Parathyroid adenoma (tissue), 2 donors: ENCODE data around the gene GRIN2A.

Experiments
- H2AFZ ChIP-seq: fragments of 300-600 bp; sonication (generic); one replicate; pipeline ENCODE4 v1.7.0; 2017; ENCODE audit warnings: antibody characterized with exemption, mild to moderate bottlenecking
- H3K27ac ChIP-seq: fragments of 300-600 bp; sonication (generic); one replicate; pipeline ENCODE4 v1.7.0; 2017
- H3K27me3 ChIP-seq: fragments of 300-600 bp; sonication (generic); one replicate; pipeline ENCODE4 v1.7.0; 2017; ENCODE audit warnings: low read length; ENCODE audit not compliant: control insufficient read depth, insufficient read depth
- H3K36me3 ChIP-seq: fragments of 300-600 bp; sonication (generic); one replicate; pipeline ENCODE4 v1.7.0; 2017; ENCODE audit warnings: low read length; ENCODE audit not compliant: control insufficient read depth, insufficient read depth
- H3K4me1 ChIP-seq: fragments of 300-600 bp; sonication (generic); one replicate; pipeline ENCODE4 v1.7.0; 2017; ENCODE audit warnings: control low read depth
- H3K4me2 ChIP-seq: fragments of 300-600 bp; sonication (generic); one replicate; pipeline ENCODE4 v1.7.0; 2017; ENCODE audit warnings: low read length
- H3K4me3 ChIP-seq: fragments of 300-600 bp; sonication (generic); one replicate; pipeline ENCODE4 v1.7.0; 2017; ENCODE audit warnings: low read depth, low read length
- H3K79me2 ChIP-seq: fragments of 300-600 bp; sonication (generic); one replicate; pipeline ENCODE4 v1.7.0; 2017; ENCODE audit warnings: control low read depth
- H3K9ac ChIP-seq: fragments of 300-600 bp; sonication (generic); one replicate; pipeline ENCODE4 v1.7.0; 2017; ENCODE audit warnings: mild to moderate bottlenecking
- H3K9me3 ChIP-seq: fragments of 300-600 bp; sonication (generic); one replicate; pipeline ENCODE4 v1.7.0; 2017; ENCODE audit warnings: low read length; ENCODE audit not compliant: control insufficient read depth
- CTCF ChIP-seq: fragments of 300-600 bp; sonication (generic); IDR thresholded peaks from one replicate; pipeline ENCODE4 v1.7.0; 2017; ENCODE audit warnings: antibody characterized with exemption, mild to moderate bottlenecking
- donor health status: primary hyperparathyroidism.

Gene GRIN2A

GRCh38 chr16:9761870-9762269, 420.4 kb downstream of the GRIN2A start:
- Histone ChIP-seq H3K9ac (no peak overlapping the region), H3K36me3 (no peaks in the 10 kb centered on the region), H3K27ac (no peak overlapping the region), H3K4me2 (no peak overlapping the region), H3K79me2 (no peaks in the 10 kb centered on the region), H3K9me3 (no peaks in the 10 kb centered on the region), H2AFZ (no peak overlapping the region), H3K4me3 (no peak overlapping the region), H3K27me3 (no peaks in the 10 kb centered on the region), H3K4me1 (no peaks in the 10 kb centered on the region)
- TF ChIP-seq CTCF, result no peak

GRCh38 chr16:9757687-9758086, 424.5 kb downstream of the GRIN2A start:
- H3K27ac ChIP-seq, result no peak overlapping the region
- TF ChIP-seq CTCF, result no peak
- H3K9ac ChIP-seq, result no peak overlapping the region
- H3K27me3 ChIP-seq, result no peaks in the 10 kb centered on the region
- H2AFZ ChIP-seq, result no peak overlapping the region
- H3K36me3 ChIP-seq, result no peaks in the 10 kb centered on the region
- no peaks in the 10 kb centered on the region for H3K9me3 ChIP-seq
- no peak overlapping the region for H3K4me2 ChIP-seq
- no peaks in the 10 kb centered on the region for H3K79me2 ChIP-seq
- H3K4me1 ChIP-seq, result no peaks in the 10 kb centered on the region
- no peak overlapping the region for H3K4me3 ChIP-seq

DNA sequence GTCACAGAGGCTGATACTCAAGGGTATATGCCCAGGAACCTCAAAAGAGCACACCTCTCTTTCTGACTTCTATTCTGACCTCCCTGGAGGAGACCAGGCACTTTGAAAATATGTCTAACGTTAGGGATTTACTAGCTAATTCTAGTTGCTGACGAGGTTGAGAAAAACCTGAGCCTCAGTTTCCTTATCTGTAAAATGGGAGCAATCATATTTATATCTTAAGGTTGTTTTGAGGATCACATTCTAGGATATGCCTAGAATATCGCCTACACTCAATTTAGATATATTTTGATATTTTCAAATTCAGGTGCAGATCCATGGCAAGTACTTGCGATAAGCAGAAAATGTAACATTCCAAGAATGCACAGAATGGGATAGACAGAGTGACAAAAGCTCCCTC, 425.8 kb downstream of the GRIN2A start:
- Histone ChIP-seq H3K27ac (no peak overlapping the region), H3K9me3 (no peaks in the 10 kb centered on the region), H3K4me2 (no peak overlapping the region), H3K4me3 (no peak overlapping the region), H3K4me1 (no peaks in the 10 kb centered on the region), H3K36me3 (no peaks in the 10 kb centered on the region), H3K79me2 (no peaks in the 10 kb centered on the region), H3K27me3 (no peaks in the 10 kb centered on the region), H2AFZ (no peak overlapping the region), H3K9ac (no peak overlapping the region)
- no peak for TF ChIP-seq CTCF

GRCh38 chr16:9755081-9755480, 427.1 kb downstream of the GRIN2A start:
- Histone ChIP-seq H3K4me3 (no peak overlapping the region), H3K4me1 (no peaks in the 10 kb centered on the region), H3K9ac (no peak overlapping the region), H3K27ac (no peak overlapping the region), H2AFZ (no peak overlapping the region), H3K27me3 (no peaks in the 10 kb centered on the region), H3K9me3 (no peaks in the 10 kb centered on the region), H3K4me2 (no peak overlapping the region), H3K36me3 (no peaks in the 10 kb centered on the region), H3K79me2 (no peaks in the 10 kb centered on the region)
- no peak for TF ChIP-seq CTCF

GRCh38 chr16:9741776-9742175, 440.5 kb downstream of the GRIN2A start:
- no peaks in the 10 kb centered on the region for H3K79me2 ChIP-seq
- H3K27ac ChIP-seq, result no peak overlapping the region
- H3K4me2 ChIP-seq, result no peak overlapping the region
- H3K4me1 ChIP-seq, result no peaks in the 10 kb centered on the region
- H3K9ac ChIP-seq, result no peak overlapping the region
- no peak for TF ChIP-seq CTCF
- no peak overlapping the region for H2AFZ ChIP-seq
- H3K36me3 ChIP-seq, result no peaks in the 10 kb centered on the region
- H3K9me3 ChIP-seq, result no peaks in the 10 kb centered on the region
- H3K27me3 ChIP-seq, result no peaks in the 10 kb centered on the region
- H3K4me3 ChIP-seq, result no peak overlapping the region
